ENCODE measurements around the gene ANXA4.
"Not testable (repeated sequence)": the region's sequence is repeated elsewhere in the genome, so short reads cannot be mapped to it uniquely, and the experiment has no call there.

The ANXA4 gene

DNA sequence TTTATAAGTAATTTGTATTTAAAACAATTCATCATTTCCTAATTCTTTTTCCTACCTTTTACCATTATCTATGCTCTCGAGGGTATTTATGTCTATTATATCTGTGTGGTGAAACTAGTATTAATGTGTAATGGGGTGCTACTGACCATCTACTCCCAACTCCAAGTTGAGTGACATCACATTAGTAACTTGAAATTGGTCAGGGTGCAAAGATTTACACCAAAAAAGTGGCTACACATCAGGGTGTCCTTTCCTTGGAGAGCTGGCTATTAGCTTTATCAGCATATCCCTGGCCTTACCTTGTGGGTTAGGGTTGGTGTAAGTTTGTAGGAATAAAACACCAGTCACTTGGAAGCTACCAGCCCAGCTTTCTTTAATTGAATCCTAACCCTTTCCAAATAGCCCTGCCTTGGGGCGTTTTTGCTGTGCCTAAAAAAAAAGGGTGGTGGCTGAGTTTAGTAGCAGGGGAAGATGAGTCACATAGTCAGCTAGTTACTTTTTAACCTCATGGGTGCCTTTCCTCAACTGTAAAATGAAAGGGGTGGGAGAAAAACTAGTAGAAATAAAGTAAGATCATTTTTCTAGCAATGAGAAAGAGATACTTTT, 14.0 kb downstream of the ANXA4 start:
- no peak for DNase-seq

DNA sequence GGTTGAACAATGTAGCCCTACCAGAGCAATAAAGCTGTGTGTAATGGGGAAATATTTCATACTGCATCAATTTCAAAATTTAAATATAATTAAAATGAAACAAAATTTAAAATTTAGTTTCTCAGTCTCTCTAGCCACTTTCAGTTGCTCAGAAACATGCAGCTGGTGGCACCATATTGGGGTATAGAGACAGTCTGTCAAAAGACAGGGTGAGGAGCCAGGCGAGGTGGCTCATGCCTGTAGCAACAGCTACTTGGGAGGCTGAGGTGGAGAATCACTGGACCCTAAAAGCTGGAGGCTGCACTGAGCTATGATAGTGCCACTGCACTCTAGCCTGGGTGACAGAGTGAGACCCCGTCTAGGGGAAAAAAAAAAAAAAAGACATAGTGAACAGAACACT, 20.1 kb downstream of the ANXA4 start:
- DNase-seq, result no peak

- DNase-seq, result no peak
Measured at GRCh38 chr2:69762513-69763494, 20.9 kb downstream of the ANXA4 start.

DNA sequence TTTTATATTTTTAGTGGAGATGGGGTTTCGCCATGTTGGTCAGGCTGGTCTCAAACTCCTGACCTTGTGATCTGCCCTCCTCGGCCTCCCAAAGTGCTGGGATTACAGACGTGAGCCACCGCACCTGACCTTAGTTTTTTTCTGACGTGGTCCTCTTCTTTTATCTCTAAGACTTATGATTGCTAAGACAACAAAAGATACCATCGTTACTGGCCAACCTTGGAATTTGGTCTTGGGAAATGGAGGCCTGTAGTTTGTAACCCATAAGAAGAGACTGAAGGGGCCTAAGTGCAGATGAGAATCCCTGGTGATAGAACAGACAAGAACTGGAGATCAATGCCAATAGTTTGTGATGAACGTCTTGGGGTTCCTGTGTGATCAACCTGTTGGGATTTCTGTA, 21.9 kb downstream of the ANXA4 start:
- not testable (repeated sequence) for DNase-seq

GRCh38 chr2:69764286-69765095, 22.6 kb downstream of the ANXA4 start:
- DNase-seq, result no peak

DNA sequence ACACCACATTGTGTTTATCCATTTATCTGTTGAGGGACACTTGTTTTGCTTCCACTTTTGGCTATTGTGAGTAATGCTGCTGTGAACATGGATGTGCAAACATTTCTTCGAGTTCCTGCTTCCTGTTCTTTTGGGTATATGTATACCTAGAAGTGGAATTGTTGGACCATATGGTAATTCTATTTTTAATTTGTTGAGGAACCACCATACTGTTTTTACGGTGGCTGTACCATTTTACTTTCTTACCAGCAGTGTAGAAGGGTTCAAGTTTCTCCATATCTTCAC, 23.1 kb downstream of the ANXA4 start:
- no peak for DNase-seq

GRCh38 chr2:69766014-69766413, 24.1 kb downstream of the ANXA4 start:
- DNase-seq, result no peak

GRCh38 chr2:69767034-69767433, 25.1 kb downstream of the ANXA4 start:
- DNase-seq, result no peak

DNA sequence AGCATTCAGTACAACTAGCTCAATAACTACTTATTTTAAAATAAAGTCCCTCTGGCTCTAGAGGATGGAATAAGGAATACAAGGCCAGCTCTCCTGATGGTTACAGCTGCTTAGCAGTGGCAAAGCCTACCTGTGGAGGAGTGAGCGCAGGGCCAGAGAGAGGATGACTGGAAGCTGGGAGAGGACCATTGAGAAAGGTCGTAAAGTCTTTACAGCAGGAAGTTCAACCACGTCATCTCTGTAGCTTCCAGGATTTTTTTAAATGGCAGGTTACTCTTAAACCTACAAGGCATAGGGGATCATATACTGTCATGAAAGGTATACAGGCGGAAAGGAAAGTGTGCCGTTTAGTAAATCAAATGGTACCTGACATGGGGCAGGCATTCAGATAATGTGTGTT, 26.3 kb downstream of the ANXA4 start:
- no peak for DNase-seq

- DNase-seq, result no peak
Measured at GRCh38 chr2:69768789-69769188, 26.9 kb downstream of the ANXA4 start.

DNA sequence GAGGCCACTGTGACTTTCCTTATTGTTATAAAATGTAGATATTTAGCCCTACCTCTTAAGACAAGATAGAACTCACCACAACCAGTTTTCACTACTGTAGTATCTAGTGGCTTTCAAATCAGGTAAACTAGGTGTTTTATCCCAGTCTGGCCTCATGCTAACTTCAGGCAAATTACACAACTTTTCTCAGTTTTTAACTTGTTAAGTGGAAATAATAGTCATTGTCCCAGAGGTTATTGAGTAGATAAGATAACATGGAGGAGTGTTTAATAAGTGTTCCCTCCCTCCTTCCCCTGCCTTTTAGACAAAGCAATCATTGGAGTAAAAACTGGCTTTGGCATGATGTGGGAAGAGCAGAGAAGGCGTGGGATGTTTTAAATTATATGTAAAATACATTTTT, 27.3 kb downstream of the ANXA4 start:
- DNase-seq, result no peak

DNA sequence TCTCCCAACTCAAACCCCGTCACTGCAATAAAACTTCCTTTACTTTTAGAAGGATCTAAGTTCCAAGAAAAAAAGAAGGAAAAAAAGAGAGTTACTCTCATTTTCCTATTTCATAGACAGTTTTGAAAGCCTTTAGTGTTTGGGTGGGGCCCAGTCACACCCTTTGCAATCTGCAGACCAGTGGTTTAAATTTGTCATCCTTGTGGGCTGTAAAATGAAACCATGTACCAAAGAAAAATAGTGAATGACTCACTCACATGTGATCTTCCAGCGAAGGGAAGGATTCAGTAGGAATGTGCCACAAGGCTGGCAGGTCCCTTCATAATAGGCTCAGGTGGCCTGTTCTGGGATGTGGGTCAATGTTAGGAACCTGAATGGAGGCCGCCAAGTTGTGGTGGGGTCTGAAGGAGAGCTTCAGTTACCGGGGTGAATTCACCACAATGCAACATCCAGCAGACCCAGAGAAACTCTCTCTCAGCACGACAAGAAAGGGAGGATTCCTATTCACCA, 28.3 kb downstream of the ANXA4 start:
- peak; percentile 15 to 32 for DNase-seq

GRCh38 chr2:69770747-69771146, 28.8 kb downstream of the ANXA4 start:
- DNase-seq, result no peak

DNA sequence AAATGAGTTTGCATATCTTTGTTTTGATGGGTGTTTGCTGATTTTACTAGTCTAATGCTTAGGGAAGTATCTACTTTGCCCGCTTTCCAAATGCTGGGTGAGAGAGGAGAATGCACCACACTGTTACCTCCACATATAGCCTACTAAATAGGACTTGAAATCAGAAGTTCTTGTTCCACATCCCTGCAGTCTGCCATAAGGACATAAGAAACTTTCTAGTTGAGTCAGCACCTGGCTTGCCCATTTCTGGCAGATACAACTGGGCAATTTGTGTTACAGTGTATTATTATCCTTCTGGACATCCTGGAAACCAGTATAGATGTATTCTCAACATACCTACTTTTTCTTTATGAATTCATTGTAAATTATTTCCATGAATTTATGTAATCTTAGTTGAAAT, 29.5 kb downstream of the ANXA4 start:
- no peak for DNase-seq

DNA sequence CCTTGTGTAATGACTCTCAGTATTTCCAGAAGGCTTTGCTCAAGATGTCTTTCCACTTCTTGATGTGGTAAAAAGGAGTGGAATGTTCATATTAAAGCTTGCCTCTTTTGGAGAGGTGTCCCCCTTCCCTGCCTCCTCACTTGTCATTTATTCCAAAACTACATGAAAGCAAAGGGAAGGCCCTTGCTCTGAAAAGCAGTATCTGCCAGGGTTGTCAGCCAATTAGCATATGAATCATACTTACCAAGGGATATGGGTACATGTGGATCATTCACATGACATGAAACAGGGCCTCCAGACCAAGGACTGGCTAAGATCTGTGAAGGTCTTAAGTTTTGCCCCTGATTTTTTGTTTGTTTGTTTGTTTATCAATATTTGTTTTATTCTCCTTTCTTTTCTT, 31.3 kb downstream of the ANXA4 start:
- DNase-seq, result no peak

- not testable (repeated sequence) for DNase-seq
Measured at GRCh38 chr2:69774258-69774983, 32.5 kb downstream of the ANXA4 start.

DNA sequence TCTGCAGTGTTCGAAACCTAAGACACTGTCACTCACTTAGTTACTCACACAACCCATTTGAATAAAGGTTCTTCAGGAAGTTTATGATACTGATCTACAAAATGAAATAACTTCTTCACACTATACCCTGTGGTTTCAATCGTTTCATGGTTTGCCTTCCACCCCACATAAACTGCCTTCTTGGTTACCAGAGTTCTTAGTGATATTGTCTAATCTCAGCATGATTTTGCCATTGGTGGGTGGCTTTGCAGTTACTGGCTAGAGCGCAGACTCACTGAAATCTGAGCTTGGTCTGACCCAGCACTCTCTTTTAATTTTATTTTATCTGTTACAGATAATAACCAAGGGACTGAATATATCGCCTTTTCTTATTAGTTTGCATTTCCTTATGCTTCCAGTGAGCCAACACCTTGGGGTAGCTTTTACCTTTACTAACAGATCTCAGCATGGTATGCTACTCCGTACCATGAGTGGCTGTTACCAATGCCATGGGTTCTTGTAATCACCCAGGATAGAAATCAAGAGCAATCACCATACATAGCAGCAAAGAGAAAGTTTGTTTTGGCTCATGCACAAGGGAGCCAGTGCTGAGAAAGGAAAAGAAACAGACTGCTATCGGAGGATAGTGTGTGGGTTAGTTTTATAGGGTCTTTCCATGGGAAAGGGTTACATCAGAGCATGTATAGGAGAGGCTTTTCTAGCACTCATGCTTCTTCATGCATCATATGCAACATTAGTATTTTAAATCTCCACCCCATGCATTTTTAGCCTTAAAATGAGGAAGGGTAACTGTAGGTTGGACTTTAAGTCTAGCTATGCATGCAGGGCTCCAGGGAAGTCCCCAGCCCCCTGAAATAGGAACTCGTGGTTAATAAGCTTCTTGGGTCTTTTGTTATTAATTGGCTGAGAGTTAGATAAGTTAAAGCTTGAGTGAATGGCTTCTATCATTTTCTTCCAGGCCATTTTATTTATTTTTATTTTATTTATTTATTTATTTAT, 33.3 kb downstream of the ANXA4 start:
- DNase-seq, result peak; percentile 11 to 46

DNA sequence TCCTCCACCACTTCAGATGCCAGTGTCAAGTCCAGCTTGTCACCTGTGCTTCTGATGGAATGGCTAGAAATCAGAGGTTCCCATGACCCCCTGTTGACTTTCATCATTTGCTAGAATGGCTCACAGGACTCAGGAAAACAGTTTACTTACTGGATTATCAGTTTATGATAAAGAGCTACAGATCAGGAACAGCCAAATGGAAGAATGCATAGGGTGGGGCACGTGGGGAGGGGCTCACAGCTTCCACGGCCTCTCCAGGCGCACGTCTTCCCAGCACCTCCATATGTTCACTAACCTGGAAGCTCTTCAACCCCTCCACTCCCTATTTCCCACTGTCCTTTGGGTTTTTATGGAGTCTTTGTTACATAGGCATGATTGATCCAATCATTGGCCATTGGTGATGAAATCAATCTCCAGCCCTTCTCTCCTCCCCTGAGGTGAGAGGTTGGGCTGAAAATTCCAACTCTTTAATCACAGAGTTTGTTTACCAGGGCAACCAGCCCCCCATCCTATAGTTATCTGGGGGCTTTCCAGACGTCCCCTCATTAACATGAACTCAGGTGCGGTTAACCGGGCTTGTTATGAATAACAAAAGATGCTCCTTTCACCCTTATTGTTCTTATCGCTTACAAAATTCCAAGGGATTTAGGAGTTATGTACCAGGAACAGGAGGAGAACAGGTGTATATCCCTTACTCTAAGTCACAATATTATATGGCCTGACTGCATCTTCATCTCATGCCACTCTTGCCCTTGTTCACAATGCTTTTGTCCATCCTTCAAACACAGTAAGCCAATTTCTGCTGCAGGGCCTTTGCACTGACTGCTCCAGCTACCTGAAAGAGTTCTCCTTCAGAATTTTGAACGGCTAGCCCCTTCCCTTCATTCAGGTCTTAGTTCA, 35.2 kb downstream of the ANXA4 start:
- no peak for DNase-seq

- no peak for DNase-seq
Measured at GRCh38 chr2:69777786-69778105, 35.8 kb downstream of the ANXA4 start.

- DNase-seq, result no peak
Measured at GRCh38 chr2:69779258-69780001, 37.5 kb downstream of the ANXA4 start.
